ENCODE results near the gene STX8. TPM values are rescaled to one million over a fixed set of nuclear protein-coding genes. Genes with fewer than 3 reads are reported as not detected.

The STX8 gene
- total and polyA plus RNA-seq, 4 donors: 14.7 to 39.5 (median 28.7) TPM

GRCh38 chr17:9315360-9315759 is 260.3 kb downstream of the STX8 start (continued):
- TF ChIP-seq, protein P1, sequence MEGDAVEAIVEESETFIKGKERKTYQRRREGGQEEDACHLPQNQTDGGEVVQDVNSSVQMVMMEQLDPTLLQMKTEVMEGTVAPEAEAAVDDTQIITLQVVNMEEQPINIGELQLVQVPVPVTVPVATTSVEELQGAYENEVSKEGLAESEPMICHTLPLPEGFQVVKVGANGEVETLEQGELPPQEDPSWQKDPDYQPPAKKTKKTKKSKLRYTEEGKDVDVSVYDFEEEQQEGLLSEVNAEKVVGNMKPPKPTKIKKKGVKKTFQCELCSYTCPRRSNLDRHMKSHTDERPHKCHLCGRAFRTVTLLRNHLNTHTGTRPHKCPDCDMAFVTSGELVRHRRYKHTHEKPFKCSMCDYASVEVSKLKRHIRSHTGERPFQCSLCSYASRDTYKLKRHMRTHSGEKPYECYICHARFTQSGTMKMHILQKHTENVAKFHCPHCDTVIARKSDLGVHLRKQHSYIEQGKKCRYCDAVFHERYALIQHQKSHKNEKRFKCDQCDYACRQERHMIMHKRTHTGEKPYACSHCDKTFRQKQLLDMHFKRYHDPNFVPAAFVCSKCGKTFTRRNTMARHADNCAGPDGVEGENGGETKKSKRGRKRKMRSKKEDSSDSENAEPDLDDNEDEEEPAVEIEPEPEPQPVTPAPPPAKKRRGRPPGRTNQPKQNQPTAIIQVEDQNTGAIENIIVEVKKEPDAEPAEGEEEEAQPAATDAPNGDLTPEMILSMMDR (IDR thresholded peaks at IDR 0.05; ENCODE audit: low read depth, low read length, missing input control): no peak
- TF ChIP-seq RAD21 (IDR thresholded peaks at IDR 0.05): no peak
- no peak for TF ChIP-seq GABPA (IDR thresholded peaks at IDR 0.05 in 1 of 2, conservative IDR thresholded peaks at IDR 0.05 in 1 of 2)
- no peak for TF ChIP-seq HNF4A (conservative IDR thresholded peaks at IDR 0.05)
- TF ChIP-seq, protein P2, sequence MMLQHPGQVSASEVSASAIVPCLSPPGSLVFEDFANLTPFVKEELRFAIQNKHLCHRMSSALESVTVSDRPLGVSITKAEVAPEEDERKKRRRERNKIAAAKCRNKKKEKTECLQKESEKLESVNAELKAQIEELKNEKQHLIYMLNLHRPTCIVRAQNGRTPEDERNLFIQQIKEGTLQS (IDR thresholded peaks at IDR 0.05): no peak
- no peak for TF ChIP-seq FOXA2 (IDR thresholded peaks at IDR 0.05)

DNA sequence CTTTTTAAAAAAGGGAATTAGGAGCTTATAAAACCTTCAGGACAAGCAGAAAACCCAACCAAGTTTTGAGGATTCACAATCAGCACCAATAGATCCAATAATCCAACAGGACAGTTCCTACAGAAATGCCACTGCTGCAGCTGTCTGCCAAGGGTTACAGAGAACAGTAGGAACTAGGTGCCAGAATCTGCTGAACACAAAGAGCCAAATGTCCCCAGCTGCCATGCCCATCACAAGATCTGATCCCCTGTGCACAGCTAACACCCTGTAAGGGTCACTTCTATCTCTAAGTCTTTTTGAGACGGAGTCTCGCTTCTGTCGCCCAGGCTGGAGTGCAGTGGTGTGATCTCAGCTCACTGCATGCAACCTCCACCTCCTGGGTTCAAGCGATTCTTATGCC is 262.3 kb downstream of the STX8 start:
- no peak overlapping the region for H3K27ac ChIP-seq (ENCODE audit: low read depth in 1 of 2, low read length in 2 of 2)
- no peak for DNase-seq (ENCODE audit: low spot score)
- TF ChIP-seq, protein P2 (IDR thresholded peaks at IDR 0.05): no peak
- no peak for TF ChIP-seq FOXA1 (IDR thresholded peaks at IDR 0.05)
- no peak for TF ChIP-seq HNF4G (IDR thresholded peaks at IDR 0.05)
- TF ChIP-seq SP1 (IDR thresholded peaks at IDR 0.05): no peak
- no peak overlapping the region for H3K9ac ChIP-seq (ENCODE audit: low read depth in 1 of 2, low read length in 2 of 2)
- H3K4me1 ChIP-seq (ENCODE audit: control insufficient read depth in 4 of 4, insufficient read depth in 4 of 4, low read length in 3 of 4): no peaks in the 10 kb centered on the region
- no peaks in the 10 kb centered on the region for H3K36me3 ChIP-seq (ENCODE audit: control insufficient read depth in 4 of 4, insufficient read depth in 3 of 4, low read depth in 1 of 4, low read length in 3 of 4)
- H3K27me3 ChIP-seq (ENCODE audit: control insufficient read depth in 4 of 4, insufficient read depth in 4 of 4, low read length in 3 of 4): no peaks in the 10 kb centered on the region
- H3K9me3 ChIP-seq (ENCODE audit: control insufficient read depth in 4 of 4, low read length in 3 of 4): no peaks in the 10 kb centered on the region
- no peak overlapping the region for H3K4me3 ChIP-seq (ENCODE audit: low read depth in 1 of 3, low read length in 3 of 3)
- WGBS: 98% methylated on average over 4 of the region's 4 CpGs

DNA sequence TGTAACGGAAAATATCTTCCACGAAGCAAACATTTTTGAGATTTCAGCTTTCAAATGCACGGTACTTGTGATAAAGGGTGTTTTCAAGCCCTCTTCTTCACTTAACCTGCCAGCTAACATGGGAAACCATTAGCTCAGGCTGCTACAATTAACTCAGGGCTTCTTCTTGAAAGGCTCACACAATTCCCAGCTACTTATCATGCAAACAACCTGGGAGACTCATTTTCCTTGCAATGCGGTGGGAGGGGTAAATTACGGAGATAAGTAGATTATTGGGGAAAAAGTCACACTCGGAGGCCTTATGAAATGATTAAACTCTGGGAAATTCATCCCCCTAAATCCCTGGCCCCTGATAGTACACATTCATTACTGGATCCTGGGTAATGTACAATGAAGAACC is 266.4 kb downstream of the STX8 start:
- no peak for DNase-seq (ENCODE audit: low spot score)
- H3K9me3 ChIP-seq (ENCODE audit: control insufficient read depth in 4 of 4, low read length in 3 of 4): no peaks in the 10 kb centered on the region
- H3K27ac ChIP-seq (ENCODE audit: low read depth in 1 of 2, low read length in 2 of 2): no peak overlapping the region
- H3K27me3 ChIP-seq (ENCODE audit: control insufficient read depth in 4 of 4, insufficient read depth in 4 of 4, low read length in 3 of 4): no peaks in the 10 kb centered on the region
- peaks cover 0 to 4% (median 0%) of the 10 kb centered on the region in 4 donors for H3K4me1 ChIP-seq (ENCODE audit: control insufficient read depth in 4 of 4, insufficient read depth in 4 of 4, low read length in 3 of 4)
- no peak overlapping the region for H3K9ac ChIP-seq (ENCODE audit: low read depth in 1 of 2, low read length in 2 of 2)
- H3K4me3 ChIP-seq (ENCODE audit: low read depth in 1 of 3, low read length in 3 of 3): no peak overlapping the region
- TF ChIP-seq HNF4A (conservative IDR thresholded peaks at IDR 0.05) (no peak), FOXA2 (IDR thresholded peaks at IDR 0.05) (no peak), YY1 (IDR thresholded peaks at IDR 0.05) (no peak), ZBTB33 (IDR thresholded peaks at IDR 0.05) (no peak), NR2F2 (IDR thresholded peaks at IDR 0.05) (no peak), GABPA (IDR thresholded peaks at IDR 0.05 in 1 of 2, conservative IDR thresholded peaks at IDR 0.05 in 1 of 2) (no peak), FOXA1 (IDR thresholded peaks at IDR 0.05) (no peak), TAF1 (conservative IDR thresholded peaks at IDR 0.05) (no peak), RAD21 (IDR thresholded peaks at IDR 0.05) (no peak), JUND (IDR thresholded peaks at IDR 0.05) (no peak), RXRA (IDR thresholded peaks at IDR 0.05) (no peak), HNF4G (IDR thresholded peaks at IDR 0.05) (no peak), SP1 (IDR thresholded peaks at IDR 0.05) (no peak), EGR1 (IDR thresholded peaks at IDR 0.05; ENCODE audit: low read depth in 2 of 2) (no peak)
- TF ChIP-seq, protein P3, sequence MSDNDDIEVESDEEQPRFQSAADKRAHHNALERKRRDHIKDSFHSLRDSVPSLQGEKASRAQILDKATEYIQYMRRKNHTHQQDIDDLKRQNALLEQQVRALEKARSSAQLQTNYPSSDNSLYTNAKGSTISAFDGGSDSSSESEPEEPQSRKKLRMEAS (IDR thresholded peaks at IDR 0.05): no peak
- TF ChIP-seq, protein P2 (IDR thresholded peaks at IDR 0.05): no peak
- TF ChIP-seq, protein P1 (IDR thresholded peaks at IDR 0.05; ENCODE audit: low read depth, low read length, missing input control): no peak
- TF ChIP-seq, protein P4, sequence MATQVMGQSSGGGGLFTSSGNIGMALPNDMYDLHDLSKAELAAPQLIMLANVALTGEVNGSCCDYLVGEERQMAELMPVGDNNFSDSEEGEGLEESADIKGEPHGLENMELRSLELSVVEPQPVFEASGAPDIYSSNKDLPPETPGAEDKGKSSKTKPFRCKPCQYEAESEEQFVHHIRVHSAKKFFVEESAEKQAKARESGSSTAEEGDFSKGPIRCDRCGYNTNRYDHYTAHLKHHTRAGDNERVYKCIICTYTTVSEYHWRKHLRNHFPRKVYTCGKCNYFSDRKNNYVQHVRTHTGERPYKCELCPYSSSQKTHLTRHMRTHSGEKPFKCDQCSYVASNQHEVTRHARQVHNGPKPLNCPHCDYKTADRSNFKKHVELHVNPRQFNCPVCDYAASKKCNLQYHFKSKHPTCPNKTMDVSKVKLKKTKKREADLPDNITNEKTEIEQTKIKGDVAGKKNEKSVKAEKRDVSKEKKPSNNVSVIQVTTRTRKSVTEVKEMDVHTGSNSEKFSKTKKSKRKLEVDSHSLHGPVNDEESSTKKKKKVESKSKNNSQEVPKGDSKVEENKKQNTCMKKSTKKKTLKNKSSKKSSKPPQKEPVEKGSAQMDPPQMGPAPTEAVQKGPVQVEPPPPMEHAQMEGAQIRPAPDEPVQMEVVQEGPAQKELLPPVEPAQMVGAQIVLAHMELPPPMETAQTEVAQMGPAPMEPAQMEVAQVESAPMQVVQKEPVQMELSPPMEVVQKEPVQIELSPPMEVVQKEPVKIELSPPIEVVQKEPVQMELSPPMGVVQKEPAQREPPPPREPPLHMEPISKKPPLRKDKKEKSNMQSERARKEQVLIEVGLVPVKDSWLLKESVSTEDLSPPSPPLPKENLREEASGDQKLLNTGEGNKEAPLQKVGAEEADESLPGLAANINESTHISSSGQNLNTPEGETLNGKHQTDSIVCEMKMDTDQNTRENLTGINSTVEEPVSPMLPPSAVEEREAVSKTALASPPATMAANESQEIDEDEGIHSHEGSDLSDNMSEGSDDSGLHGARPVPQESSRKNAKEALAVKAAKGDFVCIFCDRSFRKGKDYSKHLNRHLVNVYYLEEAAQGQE (IDR thresholded peaks at IDR 0.05): no peak
- 94% methylated on average over 6 of the region's 6 CpGs for WGBS
- H3K36me3 ChIP-seq (ENCODE audit: control insufficient read depth in 4 of 4, insufficient read depth in 3 of 4, low read depth in 1 of 4, low read length in 3 of 4): no peaks in the 10 kb centered on the region

Measured in liver (tissue), 9 donors.